Measurements from ENCODE around the gene TWSG1.
"Not testable (repeated sequence)": the region's sequence is repeated elsewhere in the genome, so short reads cannot be mapped to it uniquely, and the experiment has no call there.

- not testable (repeated sequence) for TF ChIP-seq CTCF (conservative IDR thresholded peaks at IDR 0.05; ENCODE audit: low read length); EZH2phosphoT487 (IDR thresholded peaks at IDR 0.05; ENCODE audit: borderline replicate concordance)
Measured at GRCh38 chr18:9373254-9373653, 38.7 kb downstream of the TWSG1 start.
